ENCODE results near the gene TRMT61A.

- TF ChIP-seq, protein P1, sequence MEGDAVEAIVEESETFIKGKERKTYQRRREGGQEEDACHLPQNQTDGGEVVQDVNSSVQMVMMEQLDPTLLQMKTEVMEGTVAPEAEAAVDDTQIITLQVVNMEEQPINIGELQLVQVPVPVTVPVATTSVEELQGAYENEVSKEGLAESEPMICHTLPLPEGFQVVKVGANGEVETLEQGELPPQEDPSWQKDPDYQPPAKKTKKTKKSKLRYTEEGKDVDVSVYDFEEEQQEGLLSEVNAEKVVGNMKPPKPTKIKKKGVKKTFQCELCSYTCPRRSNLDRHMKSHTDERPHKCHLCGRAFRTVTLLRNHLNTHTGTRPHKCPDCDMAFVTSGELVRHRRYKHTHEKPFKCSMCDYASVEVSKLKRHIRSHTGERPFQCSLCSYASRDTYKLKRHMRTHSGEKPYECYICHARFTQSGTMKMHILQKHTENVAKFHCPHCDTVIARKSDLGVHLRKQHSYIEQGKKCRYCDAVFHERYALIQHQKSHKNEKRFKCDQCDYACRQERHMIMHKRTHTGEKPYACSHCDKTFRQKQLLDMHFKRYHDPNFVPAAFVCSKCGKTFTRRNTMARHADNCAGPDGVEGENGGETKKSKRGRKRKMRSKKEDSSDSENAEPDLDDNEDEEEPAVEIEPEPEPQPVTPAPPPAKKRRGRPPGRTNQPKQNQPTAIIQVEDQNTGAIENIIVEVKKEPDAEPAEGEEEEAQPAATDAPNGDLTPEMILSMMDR (conservative IDR thresholded peaks at IDR 0.05): no peak
- TF ChIP-seq EZH2 (IDR thresholded peaks at IDR 0.05; ENCODE audit: low read depth): no peak
Measured at GRCh38 chr14:103531421-103532215, 2.6 kb downstream of the TRMT61A start.
